Amniotic stem cell (primary cell): Measurements from ENCODE around the gene TMEM147.

Source experiments
- DNase-seq: peaks from one replicate; lab custom pipeline; 2025; lab: John Stamatoyannopoulos, UW

The TMEM147 gene

DNA sequence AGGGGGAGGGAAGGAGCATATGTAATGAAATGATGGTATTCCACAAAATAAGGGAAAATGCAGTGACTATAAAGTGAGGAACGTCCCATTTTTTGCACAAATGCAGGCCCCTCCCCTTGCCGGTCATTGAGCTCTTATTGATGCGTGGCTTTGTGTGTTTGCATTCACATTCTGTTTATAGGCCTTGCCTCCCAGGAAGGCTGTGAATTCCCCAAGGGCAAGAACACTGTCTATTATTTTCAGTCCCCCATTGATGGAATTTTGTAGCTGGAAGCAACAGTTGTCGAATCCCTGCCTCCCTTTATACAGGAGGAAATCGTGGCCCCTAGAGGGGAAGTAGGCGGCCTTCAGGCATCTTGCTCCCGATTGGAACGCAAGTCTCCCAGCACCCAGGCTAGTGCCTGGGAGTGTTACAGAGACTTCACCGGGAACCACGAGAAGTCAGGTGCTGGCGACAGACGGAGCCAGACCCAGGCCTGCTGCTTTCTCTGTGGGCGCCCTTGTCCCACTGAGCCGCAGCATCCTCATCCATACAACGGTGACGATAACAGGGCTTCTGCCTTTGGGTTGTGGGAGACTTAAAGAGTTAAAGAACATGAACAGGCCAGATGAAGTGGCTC lies 24.2 kb upstream of the TMEM147 start:
- no peak for DNase-seq

DNA sequence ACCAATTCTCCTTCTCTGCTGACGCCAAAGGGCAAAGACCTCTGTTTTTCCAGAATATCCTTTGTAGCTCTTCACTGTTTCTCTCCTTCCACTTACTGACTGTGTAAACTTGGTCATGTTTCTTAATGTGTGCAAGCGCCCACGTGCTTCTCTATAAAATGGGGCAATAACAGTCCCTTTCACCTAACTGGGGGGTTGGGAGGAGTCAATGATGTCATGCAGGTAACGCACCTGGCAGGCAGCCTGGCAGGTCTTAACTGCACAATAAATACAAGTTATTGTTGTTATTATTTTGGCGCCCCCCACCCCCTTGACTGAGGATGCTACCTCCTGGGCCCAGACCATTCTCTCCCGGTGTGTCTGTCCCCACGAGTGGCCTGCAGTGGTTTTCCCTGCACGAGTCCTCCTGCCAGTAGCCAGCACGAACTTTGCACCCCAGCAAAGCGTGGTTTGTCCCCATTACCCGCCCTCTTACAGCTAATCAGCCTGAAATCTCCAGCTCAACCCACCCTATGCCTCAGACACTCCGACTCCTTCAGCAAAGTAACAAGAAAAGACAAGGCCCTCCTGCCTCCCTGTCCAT lies 22.6 kb upstream of the TMEM147 start:
- no peak for DNase-seq

DNA sequence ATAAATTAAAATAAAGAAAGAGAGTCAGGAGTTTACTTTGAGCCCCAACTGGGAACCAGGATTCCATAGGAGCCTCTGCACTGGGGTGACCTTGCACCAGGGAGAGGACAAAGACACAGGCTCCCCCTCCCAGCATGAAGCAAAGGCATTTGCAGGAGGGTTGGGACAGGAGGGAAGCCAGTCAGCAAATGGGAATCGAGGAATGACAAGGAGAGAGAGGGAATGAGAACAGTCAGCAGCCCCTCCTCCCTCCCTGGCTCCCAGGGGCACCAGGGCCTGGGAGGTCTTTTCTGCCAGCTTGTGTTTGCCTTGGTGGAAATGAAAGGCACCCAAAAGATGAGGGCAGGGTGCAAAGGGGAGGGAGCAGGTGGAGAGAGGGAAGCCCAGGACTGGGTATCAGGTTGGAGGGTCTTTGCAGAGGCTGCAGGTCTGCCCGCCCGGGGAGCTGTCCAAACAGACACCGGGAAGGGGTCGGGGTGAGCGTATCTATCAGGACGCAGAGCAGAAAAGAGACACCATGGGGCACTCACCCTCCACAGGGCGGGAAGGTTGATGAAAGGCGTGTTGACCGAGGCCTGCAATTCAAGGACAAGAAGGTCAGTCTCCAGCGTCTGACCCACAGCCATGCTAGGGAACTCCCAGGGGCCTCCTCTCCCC lies 21.1 kb upstream of the TMEM147 start:
- DNase-seq = no peak

DNA sequence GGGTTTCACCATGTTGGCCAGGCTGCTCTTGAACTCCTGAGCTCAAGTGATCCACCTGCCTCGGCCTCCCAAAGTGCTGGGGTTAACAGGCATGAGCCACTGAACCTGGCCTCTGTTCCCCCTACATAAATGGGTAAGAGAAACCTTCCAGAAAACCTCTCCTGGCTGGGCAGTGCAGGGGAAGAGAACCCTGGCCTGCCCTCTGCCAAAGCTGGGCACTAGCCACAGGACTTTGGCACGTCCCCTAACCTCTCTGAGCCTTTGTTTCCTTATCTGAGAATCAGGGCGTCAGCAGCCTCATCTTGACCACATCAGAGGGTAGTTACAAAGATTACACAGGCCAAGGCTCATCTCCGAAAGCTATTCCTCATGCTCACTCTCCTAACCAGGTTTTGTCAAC lies 19.6 kb upstream of the TMEM147 start:
- no peak for DNase-seq

DNA sequence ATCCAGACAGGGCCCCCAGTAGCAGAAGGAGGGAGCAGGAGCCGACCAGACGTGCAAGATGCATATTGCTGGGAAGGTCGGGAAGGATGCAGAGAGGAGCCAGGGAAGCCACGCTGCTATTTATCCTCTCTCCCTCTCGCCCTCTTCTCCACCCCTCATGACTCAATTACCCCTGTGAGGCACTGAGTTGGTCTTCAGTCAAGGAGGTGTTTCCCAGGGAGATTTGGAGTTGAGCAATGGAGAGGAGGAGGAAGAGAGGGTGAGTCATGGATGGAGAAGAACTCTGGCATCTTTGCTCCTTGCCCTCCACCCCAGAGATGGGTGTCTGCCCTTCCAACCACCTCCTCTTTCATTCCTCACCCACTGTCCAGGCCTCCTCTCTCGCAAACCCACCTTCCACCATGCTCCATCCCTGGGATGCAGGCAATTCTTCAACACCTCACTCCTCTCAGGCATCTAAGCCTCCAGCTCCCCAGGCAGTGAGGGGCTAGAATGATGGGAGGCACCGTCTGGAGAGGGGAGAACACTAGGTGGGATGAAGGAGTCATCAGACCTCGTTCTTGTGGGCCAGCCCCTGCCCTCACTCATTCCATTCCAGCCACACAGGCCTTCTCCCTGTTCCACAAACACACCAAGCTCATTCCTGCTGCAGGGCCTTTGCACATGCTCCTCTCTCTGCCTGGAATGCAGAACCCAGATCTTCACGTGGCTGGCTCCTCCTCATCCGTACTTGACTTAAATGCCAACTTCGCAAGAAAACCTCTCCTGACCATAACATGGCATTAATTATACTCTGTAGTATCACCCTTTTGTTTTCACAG lies 17.0 kb upstream of the TMEM147 start, which contains the start of gene SBSN:
Gene SBSN, minus strand, starts transcription at position 94 of the 821 bp plus-strand sequence. Its CDS starts 30 bp downstream, at position 64.
- DNase-seq = peak; percentile 10

DNA sequence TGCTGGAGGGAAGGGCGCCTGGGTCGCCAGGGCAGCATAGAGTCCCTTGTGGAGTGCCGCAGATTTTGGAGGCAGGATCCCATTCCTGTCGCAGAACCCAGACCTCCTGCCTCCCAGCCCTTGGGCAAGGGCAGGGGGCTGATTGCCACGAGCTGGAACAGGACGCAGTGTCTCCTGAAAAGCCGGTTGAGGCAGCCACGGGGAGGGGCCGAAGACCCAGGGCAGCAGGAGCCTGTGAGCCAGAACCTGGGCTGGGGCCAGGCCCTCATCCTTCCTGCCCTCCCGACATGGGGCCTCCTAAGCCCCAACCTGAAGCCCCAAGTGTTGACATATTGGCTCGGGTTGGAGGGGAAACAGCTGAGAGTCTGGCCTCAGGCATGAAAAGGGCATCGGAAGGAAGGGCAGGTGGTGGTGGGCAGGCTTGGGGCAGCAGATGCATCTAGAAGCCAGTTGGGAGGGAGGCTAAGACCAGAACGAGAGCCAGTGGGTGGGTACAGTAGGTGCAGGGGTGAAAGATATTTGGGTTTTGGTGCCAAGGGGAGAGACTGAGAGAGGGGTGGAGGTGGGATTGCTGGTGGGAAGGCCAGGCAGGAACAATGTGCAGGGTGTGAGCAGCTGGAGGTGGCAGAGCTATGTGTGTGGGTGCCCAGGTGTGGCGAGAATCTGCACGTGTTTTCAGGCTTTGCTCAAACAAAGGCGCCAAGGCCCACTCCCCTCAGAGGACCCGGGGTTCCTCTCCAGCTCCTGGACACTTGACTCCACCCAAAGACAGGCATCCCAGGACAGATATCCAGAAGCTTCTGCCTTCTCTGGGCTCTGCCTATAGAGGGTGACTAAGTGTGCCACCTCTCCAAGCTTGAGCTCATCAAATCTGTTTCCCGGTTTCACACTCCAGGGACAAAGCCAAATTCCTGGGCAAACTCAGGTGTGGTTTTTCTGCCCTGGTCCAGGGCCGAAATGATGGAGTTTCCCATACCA lies 15.9 kb upstream of the TMEM147 start:
- DNase-seq = no peak

DNA sequence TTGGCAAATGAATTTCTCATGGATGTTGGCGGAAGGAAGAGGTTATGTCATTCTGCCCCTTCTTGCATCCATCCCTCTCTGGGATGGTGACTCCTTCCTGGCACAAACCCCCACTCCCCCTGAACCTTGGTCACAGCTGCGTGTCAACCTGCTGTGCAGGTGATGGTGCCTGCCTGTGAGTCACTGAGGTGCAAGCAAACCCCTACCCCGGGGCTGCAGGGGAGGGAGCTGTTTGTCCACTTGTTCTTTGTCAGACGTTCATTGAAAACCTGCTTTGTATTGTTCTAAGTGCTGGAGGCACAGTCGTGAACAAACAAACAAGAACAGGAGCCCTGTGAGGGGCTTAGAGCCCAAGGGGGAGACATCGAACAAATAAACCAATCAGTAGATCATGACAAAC lies 14.1 kb upstream of the TMEM147 start:
- no peak for DNase-seq

DNA sequence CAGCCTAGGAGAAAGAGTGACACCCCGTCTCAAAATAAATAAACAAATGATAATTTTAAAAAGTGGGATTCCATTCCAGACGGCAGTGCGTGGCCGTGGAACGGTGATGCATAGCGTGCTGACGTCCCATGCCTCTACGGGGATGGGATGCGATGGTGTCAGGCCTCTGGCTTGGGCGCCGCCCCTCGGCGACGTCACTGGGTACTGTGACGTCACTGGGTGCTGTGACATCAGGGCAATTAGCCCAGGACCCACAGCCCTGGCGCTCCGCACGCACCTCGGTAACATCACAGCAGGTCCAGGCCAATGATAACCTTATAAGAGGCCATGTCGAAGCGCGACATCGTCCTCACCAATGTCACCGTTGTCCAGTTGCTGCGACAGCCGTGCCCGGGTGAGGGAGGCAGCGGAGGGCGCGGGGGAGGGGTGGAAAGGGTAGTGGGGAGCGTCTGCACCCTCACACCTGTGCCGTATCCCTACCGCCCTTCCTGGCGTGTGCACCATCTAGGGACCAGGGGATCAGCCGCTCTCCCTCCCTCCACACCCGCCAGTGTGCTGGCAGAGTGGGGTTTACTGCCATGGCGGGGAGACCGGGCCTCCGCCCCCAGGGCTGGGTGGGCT lies 12.1 kb upstream of the TMEM147 start, which contains the start of gene GAPDHS:
Gene GAPDHS, plus strand, starts transcription at position 256 of the 621 bp plus-strand sequence. Its CDS starts 72 bp downstream, at position 328.
- no peak for DNase-seq

DNA sequence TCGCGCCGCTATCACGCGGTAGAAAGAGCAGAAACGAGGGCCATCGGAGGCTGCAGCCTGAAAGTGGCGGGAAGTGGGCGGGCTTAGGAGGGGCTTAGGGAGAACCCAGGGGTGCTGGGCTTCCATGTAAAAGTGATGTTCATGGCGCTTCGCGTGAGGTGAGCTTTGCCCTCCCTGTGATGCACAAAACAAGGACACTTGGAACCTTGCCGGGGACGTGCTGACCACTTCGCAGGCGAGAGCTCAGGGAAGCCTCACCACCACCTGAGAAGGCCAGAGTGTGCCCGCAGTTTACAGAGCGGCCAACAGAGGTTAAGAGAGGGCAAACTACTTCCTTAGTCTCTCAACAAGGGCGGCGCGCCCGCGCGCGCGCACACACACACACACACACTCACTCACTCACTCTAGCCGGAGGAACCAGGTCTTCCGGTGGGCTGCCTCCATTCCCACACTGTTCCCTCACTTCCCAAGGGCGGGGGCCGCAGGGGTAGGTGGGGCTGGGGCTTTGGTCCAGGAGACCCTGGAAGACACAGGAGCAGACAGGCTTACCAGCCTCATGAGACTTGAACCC lies 11.5 kb upstream of the TMEM147 start:
- no peak for DNase-seq

DNA sequence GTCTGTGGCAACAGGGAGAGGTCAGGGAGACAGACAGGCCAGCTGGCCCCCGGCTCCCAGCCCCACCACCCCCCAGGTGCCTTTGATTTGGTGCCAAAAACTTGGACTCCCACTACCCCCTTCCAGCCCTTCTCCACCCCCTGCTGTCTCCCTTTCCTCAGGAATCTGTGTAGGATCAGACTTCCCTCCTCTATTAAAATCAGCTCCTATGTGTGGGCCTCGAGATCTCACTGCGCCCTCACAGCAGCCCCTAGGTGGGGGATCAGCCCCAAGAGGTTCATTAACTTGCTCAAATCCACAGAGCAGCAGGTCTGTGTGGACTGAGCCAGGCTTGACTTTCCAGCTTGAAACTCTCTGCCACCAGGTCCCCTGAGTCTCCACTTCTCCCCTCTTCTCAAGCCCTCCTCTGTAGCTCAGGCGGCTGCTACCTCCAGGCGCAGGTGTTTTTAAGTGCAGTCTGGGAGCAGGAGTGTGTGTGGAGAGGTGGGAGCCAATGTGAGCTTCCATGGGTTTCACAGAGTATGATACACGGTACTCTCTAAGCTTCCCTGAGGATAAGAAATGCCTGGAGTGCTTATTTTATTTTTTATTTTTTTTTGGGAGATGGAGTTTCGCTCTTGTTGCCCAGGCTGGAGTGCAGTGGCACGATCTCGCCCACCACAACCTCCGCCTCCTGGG lies 10.5 kb upstream of the TMEM147 start:
- no peak for DNase-seq

DNA sequence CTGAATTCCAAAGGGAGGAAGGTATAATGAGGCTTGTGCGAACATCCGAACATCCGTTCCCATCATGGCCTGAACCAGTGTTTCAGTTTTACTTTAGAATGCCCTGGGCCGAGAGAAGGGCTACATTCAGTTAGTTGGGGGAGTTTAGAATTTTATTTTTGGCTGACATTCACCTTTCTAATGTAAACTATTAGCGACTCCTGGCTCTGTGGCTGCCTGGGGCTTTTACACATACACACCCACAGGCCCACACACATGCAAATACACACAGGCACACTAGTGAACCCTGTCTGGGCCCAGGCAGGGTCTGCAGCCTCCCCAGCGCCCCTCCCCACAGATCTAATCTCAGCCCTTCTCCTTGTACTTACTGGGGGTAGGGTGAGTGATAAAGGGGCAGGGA lies 6.1 kb upstream of the TMEM147 start:
- no peak for DNase-seq

DNA sequence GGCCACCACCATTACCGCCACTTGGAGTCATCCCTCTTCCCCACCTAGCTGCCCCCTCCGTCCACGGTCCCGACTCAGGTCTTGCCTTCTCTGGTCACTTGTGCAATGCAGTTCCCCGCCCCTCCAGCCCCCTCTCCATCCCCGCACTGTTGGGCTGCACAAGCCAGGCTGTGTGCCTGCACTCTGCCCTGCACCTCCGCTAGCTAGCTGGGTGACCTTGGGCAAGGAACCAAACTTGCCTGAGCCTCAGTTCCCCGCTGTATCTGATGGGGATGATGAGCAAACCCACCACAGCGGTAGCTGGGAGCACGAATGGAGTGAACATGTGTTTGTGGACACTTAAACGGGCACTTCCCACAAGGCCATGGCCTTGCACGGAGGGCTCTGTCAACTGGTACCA lies 5.6 kb upstream of the TMEM147 start:
- DNase-seq = no peak

DNA sequence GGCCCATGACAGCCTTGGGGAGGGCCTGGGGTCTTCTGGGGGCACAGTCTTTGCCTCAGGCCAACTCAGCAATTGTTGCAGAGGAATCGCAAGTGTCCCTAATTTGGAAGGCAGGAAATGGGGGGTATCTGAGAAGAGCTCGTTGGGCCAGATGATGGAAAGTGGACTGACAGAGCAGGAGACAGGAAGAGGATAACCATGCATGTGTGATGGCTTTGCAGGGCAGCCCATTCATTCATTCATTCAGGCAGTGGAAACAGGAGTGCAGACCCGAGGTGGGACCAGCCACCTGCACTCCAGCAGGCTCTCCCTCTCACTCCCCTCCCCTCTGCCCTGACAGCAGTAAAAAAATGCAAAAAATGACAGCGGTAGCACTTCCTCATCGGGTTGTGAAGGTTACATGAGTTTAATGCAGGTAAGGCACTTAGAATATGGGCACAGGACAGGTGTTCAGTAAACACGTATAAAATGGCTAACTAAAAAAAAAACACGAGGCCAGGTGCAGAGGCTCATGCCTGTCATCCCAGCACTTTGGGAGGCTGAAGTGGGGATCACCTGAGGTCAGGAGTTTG lies 5.0 kb upstream of the TMEM147 start:
- no peak for DNase-seq

DNA sequence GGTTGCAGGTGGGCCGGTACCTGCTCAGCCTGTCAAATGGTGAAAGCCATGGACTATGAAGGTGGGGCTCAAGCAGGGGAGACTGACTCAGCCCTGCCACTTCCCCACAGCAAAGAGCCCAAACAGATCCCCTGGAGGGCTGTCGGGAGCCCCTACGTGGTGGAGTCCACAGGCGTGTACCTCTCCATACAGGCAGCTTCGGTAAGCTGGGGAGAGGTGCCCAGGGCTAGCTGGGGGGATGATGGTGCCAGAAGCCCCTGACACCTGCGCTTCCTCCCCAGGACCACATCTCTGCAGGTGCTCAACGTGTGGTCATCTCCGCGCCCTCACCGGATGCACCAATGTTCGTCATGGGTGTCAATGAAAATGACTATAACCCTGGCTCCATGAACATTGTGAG lies 3.2 kb upstream of the TMEM147 start:
- no peak for DNase-seq

DNA sequence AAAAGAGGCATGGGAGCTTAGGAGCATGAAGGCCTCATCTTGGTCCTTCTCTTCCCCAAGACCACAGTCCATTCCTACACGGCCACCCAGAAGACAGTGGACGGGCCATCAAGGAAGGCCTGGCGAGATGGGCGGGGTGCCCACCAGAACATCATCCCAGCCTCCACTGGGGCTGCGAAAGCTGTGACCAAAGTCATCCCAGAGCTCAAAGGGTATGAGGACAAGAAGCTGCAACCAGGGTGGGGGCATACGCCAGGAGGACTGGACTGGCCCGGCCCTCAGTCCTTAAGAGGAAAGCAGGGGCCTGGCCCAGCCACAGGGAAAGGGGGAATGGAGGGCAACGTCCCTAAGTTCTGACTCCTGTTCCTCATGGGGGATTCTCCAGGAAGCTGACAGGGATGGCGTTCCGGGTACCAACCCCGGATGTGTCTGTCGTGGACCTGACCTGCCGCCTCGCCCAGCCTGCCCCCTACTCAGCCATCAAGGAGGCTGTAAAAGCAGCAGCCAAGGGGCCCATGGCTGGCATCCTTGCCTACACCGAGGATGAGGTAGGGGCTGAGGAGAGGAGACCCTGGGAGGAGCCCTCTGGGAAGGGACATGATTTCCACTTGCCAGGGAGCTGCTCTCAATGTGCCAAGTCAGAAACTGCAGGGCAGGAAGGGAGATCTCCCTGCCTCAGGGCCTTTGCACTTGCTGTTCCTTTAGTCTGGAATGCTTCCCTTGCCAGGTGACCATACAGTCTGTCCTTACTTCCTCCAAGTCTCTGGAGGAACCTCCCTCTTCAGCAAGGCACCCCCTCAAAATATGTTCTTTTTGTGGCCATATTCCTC lies 1.9 kb upstream of the TMEM147 start:
- DNase-seq = no peak

DNA sequence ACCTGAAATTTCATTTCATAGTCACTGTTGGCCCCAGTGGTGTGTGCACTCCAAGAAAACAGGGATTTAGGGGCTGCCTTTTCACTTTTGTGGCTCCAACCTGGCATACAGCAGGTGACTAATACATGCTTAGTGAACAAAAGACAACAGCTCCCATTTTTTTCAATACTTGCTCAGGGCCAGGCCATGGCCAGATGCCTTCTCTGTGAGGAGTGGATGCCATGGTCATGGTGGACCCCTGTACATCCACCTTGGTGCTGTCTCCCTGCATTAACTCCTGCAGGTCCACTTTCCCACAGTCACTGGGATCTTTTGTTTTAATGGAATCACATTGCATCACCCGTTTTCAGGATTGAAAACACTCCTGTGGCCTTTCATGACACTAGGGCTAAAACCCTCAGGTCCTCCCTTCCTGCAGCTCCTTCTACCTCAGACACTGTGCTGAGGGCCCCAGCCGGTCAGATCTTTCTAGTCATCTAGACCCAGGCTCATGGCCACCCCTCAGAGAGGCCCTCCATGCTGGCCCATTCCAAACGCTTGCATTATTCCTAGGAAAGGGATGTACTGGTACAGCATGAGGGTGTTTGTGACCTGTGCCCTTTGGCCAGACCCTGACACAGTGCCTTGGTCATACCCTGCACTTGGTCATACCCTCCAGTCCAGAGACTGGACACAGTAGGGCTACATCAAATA lies 1.2 kb upstream of the TMEM147 start:
- no peak for DNase-seq

DNA sequence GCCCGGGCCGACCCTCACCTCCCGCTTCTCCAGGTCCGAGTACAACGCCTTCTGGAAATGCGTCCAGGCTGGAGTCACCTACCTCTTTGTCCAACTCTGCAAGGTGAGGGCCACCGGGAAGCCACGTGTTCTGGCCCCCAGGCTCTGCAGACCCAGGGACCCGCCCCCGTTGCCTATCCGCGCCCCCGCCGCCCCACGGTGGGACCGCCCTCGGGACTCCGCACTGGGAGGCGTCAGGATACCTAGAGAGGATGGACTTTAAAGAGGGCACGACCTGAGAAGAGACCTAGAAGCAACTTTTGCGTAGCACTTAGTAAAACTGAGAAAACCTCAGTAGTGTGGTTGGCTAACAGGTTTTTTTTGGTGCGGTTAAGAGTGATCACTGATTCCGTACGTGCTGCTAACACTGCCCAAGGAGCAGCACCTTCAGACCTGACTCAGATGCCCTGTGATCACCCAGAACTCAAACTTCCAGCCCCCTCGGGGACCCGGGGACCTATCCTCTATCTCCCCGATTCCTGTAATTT lies 492 bp downstream of the TMEM147 start:
- DNase-seq = no peak

DNA sequence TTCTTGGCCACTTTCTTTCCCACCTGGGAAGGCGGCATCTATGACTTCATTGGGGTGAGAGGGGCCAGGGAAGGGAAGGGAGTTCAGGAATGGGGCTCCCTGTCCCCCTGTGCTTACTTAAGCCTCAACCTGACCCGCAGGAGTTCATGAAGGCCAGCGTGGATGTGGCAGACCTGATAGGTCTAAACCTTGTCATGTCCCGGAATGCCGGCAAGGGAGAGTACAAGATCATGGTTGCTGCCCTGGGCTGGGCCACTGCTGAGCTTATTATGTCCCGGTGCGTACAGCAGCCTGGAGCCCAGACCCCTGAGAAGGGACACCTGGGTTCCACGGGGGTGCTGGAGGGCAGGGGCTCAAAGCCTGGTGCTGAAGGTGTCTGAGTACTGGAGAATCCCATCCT lies 1.1 kb downstream of the TMEM147 start:
- DNase-seq = no peak
